Liver (tissue), 9 donors: ENCODE measurements around the gene XYLT1. TPM values are rescaled to one million over a fixed set of nuclear protein-coding genes. Genes with fewer than 3 reads are reported as not detected.

Experiments
- DNase-seq: peaks from one replicate; pipeline ENCODE4 v3.0.0-alpha.2; 2017; ENCODE audit warnings: low spot score
- H3K27ac ChIP-seq, 2 donors: one replicate each; pipeline ENCODE4 v1.7.0; 2013; ENCODE audit warnings: inconsistent platforms in 2 of 2, low read length in 2 of 2, control low read depth in 1 of 2, low read depth in 1 of 2, mild to moderate bottlenecking in 1 of 2
- H3K27me3 ChIP-seq, 4 donors: one replicate each; pipeline versions ENCODE4 v1.6.1 to v1.7.0; 2013; ENCODE audit warnings: low read length in 3 of 4, inconsistent platforms in 1 of 4, mild to moderate bottlenecking in 1 of 4, moderate library complexity in 1 of 4; ENCODE audit not compliant: control insufficient read depth in 4 of 4, insufficient read depth in 4 of 4
- H3K36me3 ChIP-seq, 4 donors: one replicate each; pipeline versions ENCODE4 v1.6.1 to v1.7.0; 2013; ENCODE audit warnings: low read length in 3 of 4, mild to moderate bottlenecking in 3 of 4, low read depth in 1 of 4, moderate library complexity in 1 of 4; ENCODE audit not compliant: control insufficient read depth in 4 of 4, insufficient read depth in 3 of 4
- H3K4me1 ChIP-seq, 4 donors: one replicate each; pipeline versions ENCODE4 v1.6.1 to v1.7.0; 2013; ENCODE audit warnings: low read length in 3 of 4, mild to moderate bottlenecking in 3 of 4, moderate library complexity in 1 of 4; ENCODE audit not compliant: control insufficient read depth in 4 of 4, insufficient read depth in 4 of 4
- H3K4me3 ChIP-seq, 3 donors: one replicate each; pipeline versions ENCODE4 v1.6.1 to v1.7.0; 2013; ENCODE audit warnings: low read length in 3 of 3, control low read depth in 1 of 3, low read depth in 1 of 3, mild to moderate bottlenecking in 1 of 3
- H3K9ac ChIP-seq, 2 donors: one replicate each; pipeline ENCODE4 v1.7.0; 2013; ENCODE audit warnings: low read length in 2 of 2, mild to moderate bottlenecking in 2 of 2, moderate library complexity in 2 of 2, control low read depth in 1 of 2, low read depth in 1 of 2
- H3K9me3 ChIP-seq, 4 donors: one replicate each; pipeline versions ENCODE4 v1.6.1 to v1.7.0; 2013; ENCODE audit warnings: low read length in 3 of 4; ENCODE audit not compliant: control insufficient read depth in 4 of 4
- ATF3 ChIP-seq: IDR thresholded peaks from 2 replicates; pipeline ENCODE4 v1.6.1; 2016; ENCODE audit warnings: antibody characterized with exemption
- CTCF ChIP-seq: fragments of 150-350 bp; IDR thresholded peaks from 2 replicates; pipeline ENCODE4 v1.5.1; 2017; ENCODE audit warnings: improper control_type of control experiment, low read depth, low read length; ENCODE audit not compliant: missing input control
- EGR1 ChIP-seq, 2 donors: IDR thresholded peaks; 2 replicates each; pipeline ENCODE4 v1.6.1; 2016 to 2018; ENCODE audit warnings: antibody characterized with exemption in 2 of 2, low read depth in 2 of 2
- FOXA1 ChIP-seq: IDR thresholded peaks from 2 replicates; pipeline ENCODE4 v1.6.1; 2016; ENCODE audit warnings: antibody characterized with exemption
- FOXA2 ChIP-seq: IDR thresholded peaks from 2 replicates; pipeline ENCODE4 v1.6.1; 2016; ENCODE audit warnings: antibody characterized with exemption
- GABPA ChIP-seq, 2 donors: IDR thresholded peaks in 1 of 2; conservative IDR thresholded peaks in 1 of 2; 2 replicates each; pipeline ENCODE4 v1.6.1; 2016; ENCODE audit warnings: antibody characterized with exemption in 2 of 2, mild to moderate bottlenecking in 1 of 2, moderate library complexity in 1 of 2
- HNF4A ChIP-seq, 2 donors: conservative IDR thresholded peaks; 2 replicates each; pipeline ENCODE4 v1.6.1; 2016; ENCODE audit warnings: antibody characterized with exemption in 2 of 2, mild to moderate bottlenecking in 2 of 2
- HNF4G ChIP-seq: IDR thresholded peaks from 2 replicates; pipeline ENCODE4 v1.6.1; 2016; ENCODE audit warnings: antibody characterized with exemption
- JUND ChIP-seq, 2 donors: IDR thresholded peaks; 2 replicates each; pipeline ENCODE4 v1.6.1; 2016; ENCODE audit warnings: antibody characterized with exemption in 2 of 2
- MAX ChIP-seq: IDR thresholded peaks from 2 replicates; pipeline ENCODE4 v1.6.1; 2016; ENCODE audit warnings: antibody characterized with exemption
- NR2F2 ChIP-seq: IDR thresholded peaks from 2 replicates; pipeline ENCODE4 v1.6.1; 2016; ENCODE audit warnings: antibody characterized with exemption
- RAD21 ChIP-seq, 2 donors: IDR thresholded peaks; 2 replicates each; pipeline ENCODE4 v1.6.1; 2016; ENCODE audit warnings: antibody characterized with exemption in 2 of 2, mild to moderate bottlenecking in 2 of 2
- REST ChIP-seq: IDR thresholded peaks from 2 replicates; pipeline ENCODE4 v1.6.1; 2016; ENCODE audit warnings: antibody characterized with exemption, mild to moderate bottlenecking
- RXRA ChIP-seq, 2 donors: IDR thresholded peaks; 2 replicates each; pipeline ENCODE4 v1.6.1; 2017 to 2018; ENCODE audit warnings: antibody characterized with exemption in 2 of 2, mild to moderate bottlenecking in 1 of 2
- SP1 ChIP-seq: IDR thresholded peaks from 2 replicates; pipeline ENCODE4 v1.6.1; 2018; ENCODE audit warnings: antibody characterized with exemption, mild to moderate bottlenecking
- TAF1 ChIP-seq: conservative IDR thresholded peaks from 2 replicates; pipeline ENCODE4 v1.6.1; 2016; ENCODE audit warnings: antibody characterized with exemption, mild to moderate bottlenecking
- YY1 ChIP-seq: IDR thresholded peaks from 2 replicates; pipeline ENCODE4 v1.6.1; 2016; ENCODE audit warnings: antibody characterized with exemption, mild to moderate bottlenecking
- ZBTB33 ChIP-seq: IDR thresholded peaks from 2 replicates; pipeline ENCODE4 v1.6.1; 2016; ENCODE audit warnings: antibody characterized with exemption
- WGBS: extraction: QIAGEN DNeasy Blood & Tissue Kit; methylation state at CpG from one replicate; pipeline ENCODE4 v1.1.7; 2013; 5-methylcytosine and 5-hydroxymethylcytosine counted together
- polyA plus RNA-seq, 2 donors: library from polyadenylated mRNA; stranded (reverse) in 1 of 2; unstranded in 1 of 2; fragments of 200-250 nt in 1 of 2; fragments of >200 nt in 1 of 2; fragmentation: Nextera tagmentation in 1 of 2; extraction: Ambion mirVana in 1 of 2; gene quantifications; one replicate each; pipeline versions ENCODE4 v1.2.1 to v1.2.3, GENCODE V29; 2013 to 2015
- total RNA-seq, 2 donors: library from RNA; depleted of rRNA; stranded (reverse); fragments of >200 nt; gene quantifications; one replicate each; pipeline ENCODE4 v1.2.3, GENCODE V29; 2014
- donor health status: healthy.
- donor health status: healthy.
- donor health status: healthy.
- donor health status: healthy.
- donor health status: healthy.

The XYLT1 gene
- total and polyA plus RNA-seq, 4 donors = 0.25 to 2.3 (median 0.53) TPM

- no peak for DNase-seq
- no peak overlapping the region for H3K9ac ChIP-seq
- H3K27ac ChIP-seq = no peak overlapping the region
- 64% methylated on average over 8 of the region's 8 CpGs for WGBS
- H3K4me1 ChIP-seq = no peaks in the 10 kb centered on the region
- H3K27me3 ChIP-seq = no peaks in the 10 kb centered on the region
- no peaks in the 10 kb centered on the region for H3K9me3 ChIP-seq
- TF ChIP-seq GABPA (IDR thresholded peaks at IDR 0.05 in 1 of 2, conservative IDR thresholded peaks at IDR 0.05 in 1 of 2) = no peak
- no peak for TF ChIP-seq MAX
- no peak for TF ChIP-seq HNF4A (conservative IDR thresholded peaks at IDR 0.05)
- TF ChIP-seq FOXA2 = no peak
- TF ChIP-seq TAF1 = no peak
- TF ChIP-seq CTCF = no peak
- TF ChIP-seq SP1 = no peak
- TF ChIP-seq HNF4G = no peak
- TF ChIP-seq YY1 = no peak
- TF ChIP-seq ATF3 = no peak
- no peak for TF ChIP-seq REST
- no peak for TF ChIP-seq FOXA1
- no peak for TF ChIP-seq NR2F2
- TF ChIP-seq RAD21 (IDR thresholded peaks at IDR 0.05) = no peak
- TF ChIP-seq ZBTB33 = no peak
- no peaks in the 10 kb centered on the region for H3K36me3 ChIP-seq
- H3K4me3 ChIP-seq = no peak overlapping the region
Measured at GRCh38 chr16:17343728-17344127, 127.0 kb downstream of the XYLT1 start.

- H3K36me3 ChIP-seq = no peaks in the 10 kb centered on the region
- H3K27ac ChIP-seq = no peak overlapping the region
- WGBS = 78% methylated on average over 10 of the region's 10 CpGs
- H3K4me1 ChIP-seq = no peaks in the 10 kb centered on the region
- H3K9me3 ChIP-seq = no peaks in the 10 kb centered on the region
- H3K27me3 ChIP-seq = no peaks in the 10 kb centered on the region
- no peak overlapping the region for H3K4me3 ChIP-seq
- no peak for DNase-seq
- no peak overlapping the region for H3K9ac ChIP-seq
- TF ChIP-seq NR2F2 (no peak), ZBTB33 (no peak), REST (no peak), FOXA1 (no peak), RAD21 (IDR thresholded peaks at IDR 0.05) (no peak), HNF4A (conservative IDR thresholded peaks at IDR 0.05) (no peak), RXRA (IDR thresholded peaks at IDR 0.05) (no peak), FOXA2 (no peak), TAF1 (no peak), YY1 (no peak), JUND (IDR thresholded peaks at IDR 0.05) (no peak), ATF3 (no peak), HNF4G (no peak), EGR1 (IDR thresholded peaks at IDR 0.05; ENCODE audit: low read depth in 2 of 2) (no peak), GABPA (IDR thresholded peaks at IDR 0.05 in 1 of 2, conservative IDR thresholded peaks at IDR 0.05 in 1 of 2) (no peak)
Measured at GRCh38 chr16:17343028-17343427, 127.7 kb downstream of the XYLT1 start.
